Astrocyte of the spinal cord (primary cell): Measurements from ENCODE around the gene NISCH.

ENCODE experiments used
- DNase-seq: peaks from one replicate; pipeline ENCODE4 v3.0.0; 2011; ENCODE audit warnings: low read depth, low spot score
- H3K4me3 ChIP-seq: 2 replicates; pipeline ENCODE4 v1.5.1; 2011; ENCODE audit warnings: low read depth, mild to moderate bottlenecking, low read length, moderate library complexity
- CTCF ChIP-seq: IDR thresholded peaks from 2 replicates; pipeline ENCODE4 v1.5.1; 2012; ENCODE audit warnings: low read depth, mild to moderate bottlenecking, low read length, inconsistent platforms
- in situ Hi-C: cut with HindIII; loops from 2 replicates; pipeline ENCODE4 v1.10.0; 2017; ENCODE audit warnings: low sequenced_read_pairs

Gene NISCH

GRCh38 chr3:52430416-52430810 is 25.0 kb upstream of the NISCH start:
- TF ChIP-seq CTCF = no peak
- no peak overlapping the region for H3K4me3 ChIP-seq
- in situ Hi-C loops = no loop called here
- no peak for DNase-seq

GRCh38 chr3:52431459-52432223 is 23.8 kb upstream of the NISCH start:
- H3K4me3 ChIP-seq = no peak overlapping the region
- TF ChIP-seq CTCF = no peak
- no peak for DNase-seq
- in situ Hi-C loops = no loop called here

- no peak for DNase-seq
- in situ Hi-C loops = no loop called here
- TF ChIP-seq CTCF = no peak
- H3K4me3 ChIP-seq = no peak overlapping the region
Observed at GRCh38 chr3:52432225-52432624, 23.2 kb upstream of the NISCH start.

GRCh38 chr3:52432691-52433141 is 22.7 kb upstream of the NISCH start:
- in situ Hi-C loops = no loop called here

GRCh38 chr3:52433328-52433995 is 21.9 kb upstream of the NISCH start:
- DNase-seq = no peak
- in situ Hi-C loops = no loop called here
- no peak overlapping the region for H3K4me3 ChIP-seq
- TF ChIP-seq CTCF = no peak

More at GRCh38 chr3:52432691-52433141, 22.7 kb upstream of the NISCH start:
- no peak for DNase-seq
- no peak overlapping the region for H3K4me3 ChIP-seq
- no peak for TF ChIP-seq CTCF

- no peak for DNase-seq
- no peak overlapping the region for H3K4me3 ChIP-seq
- in situ Hi-C loops = no loop called here
- TF ChIP-seq CTCF = no peak
Observed at GRCh38 chr3:52433996-52434479, 21.4 kb upstream of the NISCH start.
